ENCODE measurements around the gene MAST4.

The MAST4 gene

GRCh38 chr5:66985417-66985816 lies 389.2 kb downstream of the MAST4 start:
- DNase-seq (ENCODE audit: low read depth in 2 of 3, low spot score in 2 of 3): no peak

DNA sequence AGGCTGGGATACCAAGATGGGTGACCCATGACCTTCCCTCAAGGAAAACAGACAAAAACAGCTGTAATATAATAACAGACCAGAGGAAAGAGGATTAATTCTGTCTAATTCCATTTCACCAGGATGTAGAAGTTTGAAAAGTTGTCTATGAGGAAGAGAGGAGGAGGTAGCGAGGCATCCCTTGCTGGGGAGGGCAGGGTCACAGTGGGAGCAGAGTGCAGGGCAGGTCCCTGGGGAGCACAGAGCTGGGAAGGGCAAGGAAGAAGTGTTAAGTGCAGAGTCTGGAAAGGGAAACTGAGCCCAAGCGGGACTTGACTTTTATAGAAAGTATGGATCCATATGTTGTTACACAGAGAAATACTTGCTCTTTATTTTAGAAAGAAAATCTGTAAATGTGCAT lies 389.8 kb downstream of the MAST4 start:
- no peak for DNase-seq (ENCODE audit: low read depth in 2 of 3, low spot score in 2 of 3)

- no peak for DNase-seq (ENCODE audit: low read depth in 2 of 3, low spot score in 2 of 3)
Measured at GRCh38 chr5:66986534-66986933, 390.3 kb downstream of the MAST4 start.

DNA sequence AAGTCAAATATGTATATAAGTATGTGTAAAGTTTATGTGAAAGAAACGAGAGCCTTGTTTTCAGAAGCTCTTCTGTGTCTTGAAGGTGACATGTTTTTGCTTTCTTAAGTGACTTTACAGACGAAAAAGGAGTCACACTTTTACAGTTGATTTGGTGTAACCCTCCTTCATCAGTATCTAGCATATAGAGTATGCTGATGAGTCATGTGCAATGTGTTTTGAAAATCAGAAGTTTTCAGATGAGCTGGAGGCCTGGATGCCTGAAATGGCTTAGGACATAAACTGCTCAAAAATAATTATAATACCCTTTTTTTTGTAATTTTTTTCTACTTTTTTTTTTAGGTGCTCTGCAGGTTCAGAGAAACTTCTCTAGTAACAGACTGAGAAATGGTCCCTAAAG lies 390.9 kb downstream of the MAST4 start:
- no peak for DNase-seq (ENCODE audit: low read depth in 2 of 3, low spot score in 2 of 3)

GRCh38 chr5:66987540-66987939 lies 391.3 kb downstream of the MAST4 start:
- no peak for DNase-seq (ENCODE audit: low read depth in 2 of 3, low spot score in 2 of 3)

DNA sequence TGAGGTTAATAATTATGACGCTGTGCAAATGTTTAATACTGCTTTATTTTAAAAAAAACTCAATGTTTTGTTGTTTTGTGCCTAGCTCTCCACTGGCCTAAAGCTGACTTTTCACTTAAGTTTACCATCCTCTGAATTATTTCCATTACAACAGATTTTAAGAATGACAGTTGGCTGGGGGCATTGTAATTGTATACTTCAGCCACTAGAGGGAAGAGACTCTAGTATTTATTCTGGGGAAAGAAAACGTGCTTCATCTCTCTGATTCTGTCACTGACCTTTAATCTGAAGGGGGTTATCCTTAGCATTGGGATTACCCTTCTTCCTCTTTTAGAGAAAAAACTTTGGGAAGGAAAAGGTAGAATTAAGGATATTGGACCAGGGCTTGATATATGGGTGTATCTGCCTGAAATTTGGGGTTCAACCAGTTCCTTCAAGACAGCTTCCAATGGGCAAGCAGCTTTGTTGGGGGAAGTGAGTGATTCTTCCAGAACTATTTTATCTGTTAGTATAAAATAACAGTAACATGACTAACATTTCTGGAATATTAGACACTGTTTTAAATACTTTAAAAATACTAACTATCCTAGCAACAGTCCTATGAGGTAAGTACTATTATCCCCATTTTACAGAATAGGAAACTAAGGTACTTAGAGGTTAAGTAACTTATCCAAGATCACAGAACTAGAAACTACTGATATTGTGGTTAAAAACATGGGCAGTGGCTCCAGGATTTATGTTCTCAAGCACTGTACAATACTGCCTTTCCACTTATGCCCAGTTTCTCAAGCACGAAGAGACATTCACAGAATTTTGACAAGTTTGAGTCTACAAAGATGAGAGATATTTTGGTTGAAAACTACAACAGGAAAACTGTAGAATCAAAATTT lies 392.0 kb downstream of the MAST4 start:
- DNase-seq (ENCODE audit: low read depth in 2 of 3, low spot score in 2 of 3): no peak

DNA sequence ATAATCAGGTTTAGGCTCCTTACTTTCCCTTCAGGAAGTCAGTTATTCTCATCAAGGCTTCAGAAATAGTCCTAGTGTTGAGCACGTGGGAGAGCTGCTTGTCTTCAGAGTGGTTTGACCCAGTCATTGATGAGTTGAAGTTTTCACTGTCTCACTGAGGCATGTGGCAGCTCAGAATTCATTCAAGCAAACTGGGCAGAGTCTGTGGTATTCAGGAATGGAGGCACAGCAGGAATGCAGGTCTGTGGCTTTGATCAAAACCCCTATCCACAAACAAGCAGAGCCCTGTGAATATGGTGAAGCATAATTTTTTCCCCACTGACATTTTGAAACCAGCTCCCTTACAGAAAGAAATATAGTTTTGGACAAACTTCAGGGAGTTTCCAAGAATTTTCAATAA lies 393.1 kb downstream of the MAST4 start:
- DNase-seq (ENCODE audit: low read depth in 2 of 3, low spot score in 2 of 3): no peak

DNA sequence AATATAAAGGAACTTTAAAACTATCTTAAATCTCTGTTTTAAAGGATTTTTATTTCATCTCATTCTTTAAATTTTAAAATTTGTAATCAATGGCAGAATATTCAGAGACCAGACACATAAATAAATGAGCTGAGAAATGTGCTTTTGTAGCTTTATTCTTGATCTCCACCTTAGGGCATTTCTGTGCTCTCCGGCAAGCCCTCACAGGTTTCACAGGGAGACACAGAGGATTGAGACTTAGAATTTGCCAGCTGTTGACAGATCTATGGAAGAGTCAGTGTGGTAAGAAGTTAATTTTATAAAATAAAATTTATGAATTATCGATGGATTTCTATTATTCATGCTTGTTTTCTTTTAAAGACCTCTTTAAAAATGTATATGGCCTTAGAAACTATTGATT lies 393.6 kb downstream of the MAST4 start:
- DNase-seq (ENCODE audit: low read depth in 2 of 3, low spot score in 2 of 3): no peak

DNA sequence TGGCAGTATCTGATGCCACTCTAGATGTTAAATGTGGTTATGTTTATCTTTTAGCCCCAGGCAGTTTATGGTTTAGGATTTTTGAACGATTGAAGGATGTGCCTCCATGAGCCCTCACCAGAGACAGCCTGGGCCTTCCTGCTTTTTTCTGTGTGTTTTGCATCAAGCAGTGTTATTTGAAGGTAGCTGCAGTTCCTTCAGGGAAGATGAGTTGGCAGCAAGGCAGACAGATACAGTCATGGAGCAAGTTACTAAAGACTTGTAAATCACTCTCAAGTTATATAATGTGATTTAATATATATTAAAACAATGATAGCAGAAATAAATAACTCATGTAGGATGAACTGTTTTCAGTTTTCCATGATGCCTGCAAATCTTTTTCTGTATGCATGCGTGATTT lies 395.6 kb downstream of the MAST4 start:
- no peak for DNase-seq (ENCODE audit: low read depth in 2 of 3, low spot score in 2 of 3)

DNA sequence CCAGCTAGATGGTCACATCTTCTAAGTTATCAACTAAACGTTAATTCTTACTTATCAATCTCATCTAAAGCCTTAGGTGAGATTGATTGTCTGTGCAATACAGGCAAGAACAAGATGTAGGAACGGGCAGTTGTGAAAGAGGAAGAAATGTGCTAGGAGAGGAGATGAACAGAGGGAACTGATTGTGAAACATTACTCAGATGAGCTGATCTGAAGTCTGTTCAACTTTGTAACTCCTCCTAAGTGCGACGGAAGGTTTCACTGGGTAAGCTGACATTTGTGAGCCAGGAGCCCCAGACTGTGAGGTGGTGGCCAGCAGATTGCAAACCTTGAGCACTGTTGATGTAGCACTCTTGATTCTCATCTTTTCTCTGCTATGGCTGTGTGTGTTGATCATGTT lies 396.4 kb downstream of the MAST4 start:
- DNase-seq (ENCODE audit: low read depth in 2 of 3, low spot score in 2 of 3): no peak

DNA sequence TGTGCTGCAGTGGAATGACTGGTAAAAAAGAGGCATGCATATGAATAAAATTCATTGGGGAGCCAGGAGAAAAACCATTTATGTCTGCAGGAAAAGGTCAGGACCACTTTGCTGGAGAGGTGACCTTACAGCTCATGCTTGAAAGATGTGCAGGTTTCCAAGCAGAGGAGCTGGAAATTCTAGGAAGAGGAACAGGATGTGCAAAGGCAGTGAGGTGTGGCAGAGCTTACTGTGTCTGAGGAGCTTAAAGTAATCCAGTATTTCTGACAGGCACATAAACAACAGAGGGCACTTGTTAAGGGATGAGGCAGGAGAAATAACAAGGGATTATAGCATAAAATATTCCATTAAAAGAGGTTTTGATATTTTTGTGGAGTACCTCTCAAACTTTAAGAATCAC lies 397.3 kb downstream of the MAST4 start:
- DNase-seq (ENCODE audit: low read depth in 2 of 3, low spot score in 2 of 3): no peak

- DNase-seq (ENCODE audit: low read depth in 2 of 3, low spot score in 2 of 3): no peak
Measured at GRCh38 chr5:66993882-66994281, 397.7 kb downstream of the MAST4 start.

DNA sequence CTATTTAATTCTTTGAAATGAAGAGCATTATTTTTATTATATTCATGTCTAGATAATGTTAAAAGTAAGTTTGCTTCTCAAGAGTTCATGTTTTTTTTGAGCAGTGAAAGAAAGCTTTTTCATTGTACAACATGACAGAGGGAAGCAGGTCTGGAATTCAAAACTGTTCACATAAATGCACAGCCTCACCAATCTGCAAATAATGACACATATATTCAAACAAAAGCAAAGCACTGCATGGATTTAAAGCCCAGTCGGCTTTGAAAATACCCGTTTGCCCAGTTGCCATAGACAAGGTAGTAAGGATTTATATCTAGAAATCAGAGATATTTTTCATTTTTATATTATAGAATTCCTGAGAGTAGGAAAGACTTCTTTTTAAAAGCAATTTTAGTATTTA lies 398.6 kb downstream of the MAST4 start:
- no peak for DNase-seq (ENCODE audit: low read depth in 2 of 3, low spot score in 2 of 3)

DNA sequence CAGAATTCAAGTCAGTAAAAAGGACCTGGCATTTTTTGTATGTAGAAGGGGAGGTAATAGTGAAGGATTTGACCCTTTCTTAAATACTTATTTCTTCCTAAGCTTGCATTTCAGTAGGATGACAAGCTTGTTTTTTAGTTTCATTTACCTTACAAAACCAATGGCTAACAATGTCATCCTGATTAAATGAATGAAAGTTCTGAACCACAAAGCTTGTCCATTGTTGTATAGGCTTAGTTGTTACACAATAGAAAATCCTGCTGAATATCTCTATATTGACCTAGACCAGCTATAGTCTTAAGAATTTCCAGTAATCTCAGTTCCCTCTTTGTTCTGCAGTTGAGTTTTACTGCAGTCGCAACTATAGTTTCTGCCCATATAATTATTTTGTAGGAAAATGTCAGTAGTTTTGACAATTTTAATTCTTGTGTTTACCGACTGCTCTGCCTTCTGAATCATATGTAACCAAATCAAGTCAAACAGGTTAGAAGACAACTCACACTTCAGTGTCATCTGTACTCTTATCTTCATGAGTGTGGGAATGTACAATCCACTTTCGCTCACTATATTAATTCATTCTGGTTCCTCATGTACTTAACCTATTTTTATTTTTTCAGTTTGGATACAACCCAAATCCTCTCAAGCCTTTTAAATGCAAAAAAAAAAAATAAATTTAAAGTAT lies 404.7 kb downstream of the MAST4 start:
- no peak for DNase-seq (ENCODE audit: low read depth in 2 of 3, low spot score in 2 of 3)

GRCh38 chr5:67002832-67003684 lies 406.9 kb downstream of the MAST4 start:
- DNase-seq (ENCODE audit: low read depth in 2 of 3, low spot score in 2 of 3): no peak

GRCh38 chr5:67003685-67003934 lies 407.4 kb downstream of the MAST4 start:
- no peak for DNase-seq (ENCODE audit: low read depth in 2 of 3, low spot score in 2 of 3)

DNA sequence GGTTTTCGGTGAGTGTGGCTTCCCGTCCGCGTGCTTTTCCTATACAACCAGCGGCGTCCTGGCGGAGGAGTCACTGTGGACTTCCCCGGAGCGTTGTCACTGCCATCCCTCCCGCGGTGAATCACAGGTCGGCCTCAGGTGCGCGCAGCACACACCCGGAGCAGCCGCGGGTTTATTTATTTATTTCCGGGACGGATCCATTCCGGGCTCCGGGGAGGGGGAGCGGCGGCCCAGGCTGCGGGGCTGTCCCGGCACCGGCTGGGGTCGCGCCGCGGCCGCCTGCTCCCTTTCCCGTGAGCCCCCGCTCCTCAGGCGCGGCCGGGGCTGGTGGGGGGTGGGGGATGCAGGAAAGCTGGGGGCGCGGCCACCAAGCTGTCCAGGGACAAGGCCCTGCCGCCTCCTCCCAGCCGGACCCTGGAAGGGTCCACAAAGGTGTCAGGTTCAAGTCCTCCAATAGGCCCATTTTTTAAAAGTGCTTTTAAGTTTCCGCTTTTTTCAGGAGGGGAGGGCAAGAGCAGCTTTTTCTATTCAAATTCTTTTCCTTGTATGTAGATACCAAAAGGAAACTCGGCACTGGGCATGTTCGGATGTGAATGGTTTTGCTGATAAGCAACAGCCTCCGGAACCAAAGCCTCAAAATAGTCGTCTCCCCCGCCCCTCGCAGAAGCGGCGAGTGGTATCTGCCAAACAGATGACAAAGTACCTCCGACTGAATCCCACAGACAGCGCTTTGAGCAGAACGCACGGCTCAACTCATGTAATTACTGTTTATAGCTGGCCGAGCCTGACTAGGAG lies 407.9 kb downstream of the MAST4 start:
- peak; percentile 41 to 71 (median 65) for DNase-seq (ENCODE audit: low read depth in 2 of 3, low spot score in 2 of 3)

DNA sequence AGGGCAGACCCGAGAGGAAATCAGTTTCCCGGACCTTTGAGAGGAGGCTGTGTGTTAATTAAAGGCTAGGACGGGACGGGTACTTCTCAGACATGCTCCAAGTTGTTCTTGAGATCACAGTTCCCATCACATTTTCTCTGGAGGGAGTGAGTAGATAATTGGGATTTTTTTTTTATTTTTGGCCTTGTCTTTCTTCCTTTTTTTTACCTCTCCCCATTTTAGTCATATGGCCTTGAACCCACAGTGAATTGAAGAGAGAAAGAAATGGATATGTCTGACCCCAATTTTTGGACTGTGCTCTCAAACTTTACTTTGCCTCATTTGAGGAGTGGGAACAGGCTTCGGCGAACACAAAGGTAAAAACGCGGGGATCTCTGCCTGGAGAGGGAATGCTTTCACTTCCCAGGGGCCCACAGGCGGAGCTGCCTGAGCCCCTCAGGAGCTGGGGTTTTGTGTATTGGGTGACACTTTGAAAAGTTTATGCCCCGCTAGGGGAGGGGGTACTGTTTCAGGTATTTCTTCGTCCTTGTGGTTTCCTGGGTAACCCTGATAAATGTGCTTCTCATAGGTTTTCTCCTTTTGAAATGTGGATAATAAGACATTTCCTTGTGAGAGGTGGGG lies 408.6 kb downstream of the MAST4 start:
- no peak for DNase-seq (ENCODE audit: low read depth in 2 of 3, low spot score in 2 of 3)

DNA sequence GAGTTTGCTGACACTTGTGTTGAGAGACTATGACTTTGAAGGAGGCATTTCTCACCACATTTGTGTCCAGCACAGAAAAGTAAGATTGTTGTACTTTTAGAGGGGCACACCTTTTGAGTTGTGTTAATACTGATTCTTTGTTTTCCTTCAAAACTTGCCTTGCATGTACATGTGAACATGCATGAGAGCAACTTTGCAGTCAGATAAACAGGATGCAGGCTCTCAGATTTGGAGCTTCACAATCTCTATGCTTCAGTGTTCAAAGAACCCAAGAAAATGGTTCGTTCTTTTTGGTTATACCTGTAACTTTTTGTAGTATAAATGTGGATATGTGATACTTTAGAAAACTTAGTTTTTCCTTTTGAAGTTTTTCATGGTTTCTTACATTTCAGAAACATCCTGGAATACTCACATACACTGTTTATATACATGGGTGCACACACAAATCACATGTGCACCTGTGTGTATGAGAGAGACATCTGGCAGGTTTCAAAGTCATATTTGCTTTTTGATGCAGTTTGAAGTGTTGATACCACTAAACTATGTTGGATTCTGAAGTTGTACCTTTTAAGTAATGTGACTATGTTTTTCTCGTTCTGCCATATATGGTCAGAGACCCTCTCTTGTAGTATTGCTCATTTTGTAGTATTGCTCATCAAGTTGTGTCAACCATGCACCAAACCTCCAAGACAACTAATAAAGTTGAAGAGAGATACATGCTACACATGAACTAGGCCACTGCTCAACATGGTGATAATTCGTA lies 409.7 kb downstream of the MAST4 start:
- no peak for DNase-seq (ENCODE audit: low read depth in 2 of 3, low spot score in 2 of 3)

GRCh38 chr5:67006500-67006848 lies 410.3 kb downstream of the MAST4 start:
- no peak for DNase-seq (ENCODE audit: low read depth in 2 of 3, low spot score in 2 of 3)
